Stomach (tissue), 9 donors: ENCODE measurements around the gene ARRDC2. TPM values are rescaled to one million over a fixed set of nuclear protein-coding genes. Genes with fewer than 3 reads are reported as not detected.

Experiments used
- DNase-seq, 2 donors: peaks; one replicate each; pipeline versions ENCODE4 v3.0.0 to v3.0.0-alpha.2; 2013 to 2019
- H3K27ac ChIP-seq, 5 donors: fragments of 200-600 bp in 4 of 5; sonication (generic) in 4 of 5; one replicate each; pipeline ENCODE4 v1.5.1; 2013 to 2019; ENCODE audit warnings: mild to moderate bottlenecking in 1 of 5, moderate library complexity in 1 of 5
- H3K27me3 ChIP-seq, 3 donors: fragments of 200-600 bp; sonication (generic); one replicate each; pipeline ENCODE4 v1.5.1; 2017 to 2019; ENCODE audit warnings: mixed run types in 1 of 3
- H3K36me3 ChIP-seq, 4 donors: fragments of 200-600 bp; sonication (generic); 1 replicate in 3 of 4; 2 replicates in 1 of 4; pipeline ENCODE4 v1.5.1; 2016 to 2019
- H3K4me1 ChIP-seq, 4 donors: fragments of 200-600 bp; sonication (generic); one replicate each; pipeline ENCODE4 v1.5.1; 2016 to 2019
- H3K4me3 ChIP-seq, 4 donors: fragments of 200-600 bp; sonication (generic) in 3 of 4; one replicate each; pipeline ENCODE4 v1.5.1; 2016 to 2019; ENCODE audit warnings: mild to moderate bottlenecking in 1 of 4
- H3K9me3 ChIP-seq, 4 donors: fragments of 200-600 bp; sonication (generic); one replicate each; pipeline ENCODE4 v1.5.1; 2016 to 2019
- CTCF ChIP-seq, 7 experiments: fragments of 450-650 bp in 4 of 7; fragments of 200-600 bp in 3 of 7; sonication (generic) in 3 of 7; IDR thresholded peaks; one replicate each; pipeline ENCODE4 v1.5.1; 2016 to 2019; ENCODE audit warnings: antibody characterized with exemption in 7 of 7, control low read depth in 2 of 7, mild to moderate bottlenecking in 1 of 7
- EP300 ChIP-seq: sonication (generic); formaldehyde crosslinking; IDR thresholded peaks from one replicate; pipeline ENCODE4 v1.6.1; 2017; ENCODE audit warnings: antibody characterized with exemption
- POLR2A ChIP-seq, 4 donors: fragments of 450-650 bp; IDR thresholded peaks; one replicate each; pipeline ENCODE4 v1.6.1; 2016; ENCODE audit warnings: antibody characterized with exemption in 4 of 4, control low read depth in 2 of 4, mild to moderate bottlenecking in 1 of 4, moderate library complexity in 1 of 4
- POLR2AphosphoS5 ChIP-seq, 3 donors: sonication (generic); formaldehyde crosslinking; IDR thresholded peaks; one replicate each; pipeline ENCODE4 v1.6.1; 2016; ENCODE audit warnings: antibody characterized with exemption in 3 of 3
- WGBS, 5 donors: extraction: QIAGEN DNeasy Blood & Tissue Kit in 3 of 5; methylation state at CpG; one replicate each; pipeline versions ENCODE4 v1.1.5 to v1.1.7; 2013 to 2018; 5-methylcytosine and 5-hydroxymethylcytosine counted together
- intact Hi-C: fragments of 100-400 bp; cut with DNase I; formaldehyde crosslinking; loops from one replicate; pipeline ENCODE4 v1.15.1; 2023; ENCODE audit warnings: low total_unique reads
- polyA plus RNA-seq, 3 donors: library from polyadenylated mRNA; stranded (reverse); fragments of 200-250 nt; gene quantifications; one replicate each; pipeline ENCODE4 v1.2.3, GENCODE V29; 2013
- total RNA-seq, 5 donors: library from RNA; depleted of rRNA; stranded (reverse); fragments of >200 nt; gene quantifications; one replicate each; pipeline versions ENCODE4 v1.1.0 to v1.2.3, GENCODE V29; 2014 to 2016
- donor health status: healthy with polysubstance abuse.
- donor health status: Bipolar disorder and iron deficiency.
- donor health status: healthy.

ARRDC2 gene
- total and polyA plus RNA-seq, 8 donors: 19.8 to 130 (median 36.3) TPM

GRCh38 chr19:17997969-17998826 is 9.8 kb upstream of the ARRDC2 start:
- DNase-seq: peak; percentile 52 to 61
- Histone ChIP-seq H3K4me3 (peak overlapping the region in 1 of 4 donors; percentile 12), H3K9me3 (no peaks in the 10 kb centered on the region), H3K36me3 (no peaks in the 10 kb centered on the region), H3K27me3 (peaks cover 0 to 25% (median 0%) of the 10 kb centered on the region in 3 donors), H3K4me1 (peaks cover 23 to 35% (median 29%) of the 10 kb centered on the region in 4 donors), H3K27ac (peak overlapping the region; percentile 8 to 93 (median 50))
- intact Hi-C loops: loop anchor here (10.0 kb wide), 1 partner anchor 133 kb away; no protein-coding TSS in a partner anchor
- WGBS, 5 donors: 47 to 76% (median 60%) methylated on average over 22 to 41 of the region's 41 CpGs
- peak in 2 of 7 experiments; percentile 16 to 28 for TF ChIP-seq CTCF (IDR thresholded peaks at IDR 0.05)
- TF ChIP-seq POLR2AphosphoS5 (IDR thresholded peaks at IDR 0.05): peak in 1 of 3 donors; percentile 53
- no peak for TF ChIP-seq EP300
- TF ChIP-seq POLR2A (IDR thresholded peaks at IDR 0.05): no peak

DNA sequence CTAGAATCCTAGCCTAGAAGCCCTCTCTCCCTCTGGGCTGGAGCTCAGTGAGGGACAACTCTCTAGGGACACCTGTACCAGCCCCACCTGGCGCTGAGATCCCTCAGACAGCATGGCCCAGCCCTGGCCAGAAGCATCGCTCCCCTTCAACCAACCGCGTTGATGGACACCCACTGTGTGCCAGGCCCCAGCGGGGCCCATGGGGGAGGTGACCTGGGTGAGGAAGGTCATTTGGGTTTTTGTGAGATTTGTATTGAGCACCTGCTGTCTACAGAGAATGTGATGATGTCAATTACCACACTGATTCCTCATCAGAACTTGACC is 9.2 kb upstream of the ARRDC2 start:
- Histone ChIP-seq H3K36me3 (no peaks in the 10 kb centered on the region), H3K27ac (peak overlapping the region; percentile 8 to 93 (median 50)), H3K4me1 (peaks cover 23 to 38% (median 30%) of the 10 kb centered on the region in 4 donors), H3K27me3 (peaks cover 0 to 20% (median 0%) of the 10 kb centered on the region in 3 donors), H3K9me3 (no peaks in the 10 kb centered on the region), H3K4me3 (no peak overlapping the region)
- WGBS, 5 donors: 78 to 87% (median 86%) methylated on average over 5 of the region's 5 CpGs; no CpG with 5 or more reads in 1 of the 5 donors
- TF ChIP-seq POLR2A (IDR thresholded peaks at IDR 0.05) (no peak), EP300 (no peak), POLR2AphosphoS5 (IDR thresholded peaks at IDR 0.05) (no peak)
- intact Hi-C loops: loop anchor here (10.0 kb wide), 1 partner anchor 134 kb away; no protein-coding TSS in a partner anchor
- no peak for DNase-seq

- Histone ChIP-seq H3K4me3 (peak overlapping the region in 2 of 4 donors; percentile 79 to 84), H3K27me3 (peaks cover 0 to 10% (median 0%) of the 10 kb centered on the region in 3 donors), H3K27ac (peak overlapping the region; percentile 92 to 94 (median 93)), H3K4me1 (peaks cover 23 to 42% (median 30%) of the 10 kb centered on the region in 4 donors), H3K9me3 (no peaks in the 10 kb centered on the region), H3K36me3 (peaks cover 0 to 8% (median 7%) of the 10 kb centered on the region in 4 donors)
- TF ChIP-seq POLR2AphosphoS5 (IDR thresholded peaks at IDR 0.05) (no peak), POLR2A (IDR thresholded peaks at IDR 0.05) (no peak), CTCF (IDR thresholded peaks at IDR 0.05) (no peak), EP300 (no peak)
- peak in 1 of 2 donors; percentile 51 for DNase-seq
- WGBS, 5 donors: 57 to 70% (median 67%) methylated on average over 15 to 21 of the region's 21 CpGs
- intact Hi-C loops: loop anchor here (10.0 kb wide), 1 partner anchor 135 kb away; no protein-coding TSS in a partner anchor
Observed at GRCh38 chr19:17999684-18000479, 8.1 kb upstream of the ARRDC2 start.

DNA sequence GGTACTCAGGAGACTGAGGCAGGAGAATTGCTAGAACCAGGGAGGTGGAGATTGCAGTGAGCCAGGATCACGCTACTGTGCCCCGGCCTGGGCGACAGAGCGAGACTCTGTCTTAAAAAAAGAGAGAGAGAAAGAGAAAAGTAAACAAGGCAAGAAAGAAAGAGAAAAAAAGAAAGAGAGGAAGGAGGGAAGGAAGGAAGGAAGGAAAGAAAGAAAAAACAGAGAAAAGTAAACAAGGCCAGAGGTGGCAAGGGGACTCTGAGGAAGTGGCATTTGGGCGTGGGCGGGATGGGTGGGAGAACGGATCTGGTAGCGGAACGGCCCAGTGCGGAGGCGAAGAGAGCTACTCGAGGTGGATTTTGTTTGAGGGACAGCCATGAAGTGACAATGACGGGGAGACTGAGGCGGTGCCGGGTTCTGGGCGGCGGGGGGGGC is 7.5 kb upstream of the ARRDC2 start:
- Histone ChIP-seq H3K9me3 (no peaks in the 10 kb centered on the region), H3K36me3 (peaks cover 0 to 9% (median 8%) of the 10 kb centered on the region in 4 donors), H3K4me1 (peaks cover 23 to 42% (median 30%) of the 10 kb centered on the region in 4 donors), H3K4me3 (peak overlapping the region; percentile 77 to 85 (median 82)), H3K27me3 (peaks cover 0 to 4% (median 0%) of the 10 kb centered on the region in 3 donors), H3K27ac (peak overlapping the region; percentile 92 to 94 (median 93))
- TF ChIP-seq CTCF (IDR thresholded peaks at IDR 0.05) (no peak), POLR2AphosphoS5 (IDR thresholded peaks at IDR 0.05) (no peak), POLR2A (IDR thresholded peaks at IDR 0.05) (no peak), EP300 (no peak)
- 6 to 20% (median 12%) methylated on average over 13 to 17 of the region's 17 CpGs for WGBS, 5 donors
- intact Hi-C loops: no loop called here
- no peak for DNase-seq
